Trophoblast cell (in vitro differentiated cells and primary cell): ENCODE measurements around the gene KIF2C.

Experiments used
- DNase-seq, 2 donors: peaks; one replicate each; pipeline ENCODE4 v3.0.0-alpha.2; 2016
- H2AFZ ChIP-seq: 2 replicates; pipeline ENCODE4 v1.6.1; 2013; ENCODE audit warnings: low read length, moderate library complexity, mild to moderate bottlenecking; ENCODE audit not compliant: insufficient read depth, poor library complexity
- H2AK5ac ChIP-seq: 2 replicates; pipeline ENCODE4 v1.6.1; 2013; ENCODE audit warnings: mild to moderate bottlenecking, low read length
- H2BK120ac ChIP-seq: 2 replicates; pipeline ENCODE4 v1.6.1; 2013; ENCODE audit warnings: low read length, mild to moderate bottlenecking, moderate library complexity; ENCODE audit not compliant: insufficient read depth, poor library complexity
- H2BK12ac ChIP-seq: 2 replicates; pipeline ENCODE4 v1.6.1; 2013; ENCODE audit warnings: mild to moderate bottlenecking, low read length, moderate library complexity
- H2BK5ac ChIP-seq: 2 replicates; pipeline ENCODE4 v1.6.1; 2013; ENCODE audit warnings: low read length, low read depth, moderate library complexity, mild to moderate bottlenecking; ENCODE audit not compliant: poor library complexity
- H3K14ac ChIP-seq: 2 replicates; pipeline ENCODE4 v1.6.1; 2013; ENCODE audit warnings: mild to moderate bottlenecking, low read length
- H3K18ac ChIP-seq: 2 replicates; pipeline ENCODE4 v1.6.1; 2013; ENCODE audit warnings: mild to moderate bottlenecking, low read length
- H3K23ac ChIP-seq: 2 replicates; pipeline ENCODE4 v1.6.1; 2013; ENCODE audit warnings: low read length
- H3K27ac ChIP-seq: 2 replicates; pipeline ENCODE4 v1.5.1; 2013; ENCODE audit warnings: low read depth, mild to moderate bottlenecking, inconsistent platforms, low read length, moderate library complexity
- H3K27me3 ChIP-seq: 2 replicates; pipeline ENCODE4 v1.6.1; 2013; ENCODE audit warnings: inconsistent platforms, mild to moderate bottlenecking, low read length, moderate library complexity; ENCODE audit not compliant: insufficient read depth
- H3K36me3 ChIP-seq, 2 experiments: 1 replicate in 1 of 2; 2 replicates in 1 of 2; pipeline ENCODE4 v1.6.1; 2013; ENCODE audit warnings: low read length in 2 of 2, mild to moderate bottlenecking in 2 of 2, moderate library complexity in 1 of 2; ENCODE audit not compliant: insufficient read depth in 2 of 2, control insufficient read depth in 1 of 2
- H3K4ac ChIP-seq: 2 replicates; pipeline ENCODE4 v1.6.1; 2013; ENCODE audit warnings: low read depth, mild to moderate bottlenecking, low read length, moderate library complexity
- H3K4me1 ChIP-seq, 2 experiments: 1 replicate in 1 of 2; 2 replicates in 1 of 2; pipeline ENCODE4 v1.6.1; 2013; ENCODE audit warnings: low read length in 2 of 2, mild to moderate bottlenecking in 2 of 2, moderate library complexity in 1 of 2; ENCODE audit not compliant: insufficient read depth in 2 of 2, control insufficient read depth in 1 of 2
- H3K4me2 ChIP-seq: 2 replicates; pipeline ENCODE4 v1.6.1; 2013; ENCODE audit warnings: inconsistent platforms, mild to moderate bottlenecking, low read length, moderate library complexity
- H3K4me3 ChIP-seq: 2 replicates; pipeline ENCODE4 v1.5.1; 2013; ENCODE audit warnings: mild to moderate bottlenecking, low read depth, low read length, inconsistent platforms
- H3K79me1 ChIP-seq: one replicate; pipeline ENCODE4 v1.6.1; 2013; ENCODE audit warnings: low read length
- H3K79me2 ChIP-seq: 2 replicates; pipeline ENCODE4 v1.6.1; 2013; ENCODE audit warnings: low read length, mild to moderate bottlenecking; ENCODE audit not compliant: control insufficient read depth, insufficient read depth, poor library complexity
- H3K9ac ChIP-seq: 2 replicates; pipeline ENCODE4 v1.6.1; 2013; ENCODE audit warnings: mild to moderate bottlenecking, low read length
- H3K9me3 ChIP-seq: 2 replicates; pipeline ENCODE4 v1.6.1; 2013; ENCODE audit warnings: low read depth, mild to moderate bottlenecking, control low read depth, inconsistent platforms, low read length; ENCODE audit not compliant: insufficient read depth
- H4K12ac ChIP-seq: 2 replicates; pipeline ENCODE4 v1.6.1; 2013; ENCODE audit warnings: low read depth, mild to moderate bottlenecking, low read length, moderate library complexity
- H4K8ac ChIP-seq: 2 replicates; pipeline ENCODE4 v1.6.1; 2013; ENCODE audit warnings: low read depth, mild to moderate bottlenecking, low read length, moderate library complexity
- H4K91ac ChIP-seq: one replicate; pipeline ENCODE4 v1.6.1; 2013; ENCODE audit warnings: low read depth, mild to moderate bottlenecking, low read length, moderate library complexity
- WGBS: extraction: QIAGEN DNeasy Blood & Tissue Kit; methylation state at CpG from one replicate; pipeline ENCODE4 v1.1.7; 2013; ENCODE audit warnings: missing lambda C conversion rate; ENCODE audit not compliant: insufficient read length, insufficient coverage; ENCODE audit errors: extremely low coverage; 5-methylcytosine and 5-hydroxymethylcytosine counted together

The KIF2C gene

DNA sequence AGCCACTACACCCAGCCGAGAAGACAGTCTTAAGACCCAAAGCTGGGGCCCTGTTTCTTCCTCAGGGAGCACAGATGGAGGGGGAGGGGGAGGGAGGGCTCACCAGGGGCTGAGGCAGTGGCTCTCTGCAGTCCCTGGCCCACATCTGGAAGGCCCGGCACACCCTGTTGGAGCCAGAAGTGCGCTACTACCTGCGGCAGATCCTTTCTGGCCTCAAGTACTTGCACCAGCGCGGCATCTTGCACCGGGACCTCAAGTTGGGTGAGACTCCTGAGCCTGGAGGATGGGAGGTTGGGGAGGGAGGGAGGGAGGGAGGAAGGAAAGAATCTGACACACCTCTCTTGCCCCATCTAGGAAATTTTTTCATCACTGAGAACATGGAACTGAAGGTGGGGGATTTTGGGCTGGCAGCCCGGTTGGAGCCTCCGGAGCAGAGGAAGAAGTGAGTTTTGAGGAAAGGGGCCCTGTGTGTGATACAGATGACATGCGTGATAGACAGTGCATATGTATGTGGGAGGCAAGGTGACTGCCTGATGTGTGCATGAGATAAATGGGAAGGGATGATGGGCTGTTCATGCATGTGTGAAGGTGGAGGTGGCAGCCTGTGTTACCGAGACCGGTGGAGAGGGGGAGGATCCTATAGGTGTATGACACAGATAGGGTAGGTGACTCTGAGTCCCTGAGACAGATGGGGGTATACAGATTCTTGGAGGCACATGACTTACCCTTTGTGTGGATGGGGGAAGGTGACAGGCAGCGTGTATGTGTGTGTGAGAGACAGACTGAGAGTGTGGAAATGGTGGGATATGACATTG, 62.1 kb downstream of the KIF2C start:
- H3K4me2 ChIP-seq = peak overlapping the region; percentile 51
- peak overlapping the region; percentile 67 for H2AK5ac ChIP-seq
- H4K91ac ChIP-seq = peak overlapping the region; percentile 15
- peak in 1 of 2 donors; percentile 39 for DNase-seq
- no peak overlapping the region for H3K9ac ChIP-seq
- no peaks in the 10 kb centered on the region for H3K27me3 ChIP-seq
- peak overlapping the region; percentile 24 for H3K4ac ChIP-seq
- H2AFZ ChIP-seq = no peak overlapping the region
- H3K4me1 ChIP-seq = peaks cover 30% of the 10 kb centered on the region in 2 experiments
- H2BK12ac ChIP-seq = peak overlapping the region; percentile 25
- no CpG with 5 or more reads among the region's 13 CpGs for whole genome bisulfite sequencing
- H3K79me1 ChIP-seq = peaks cover 21% of the 10 kb centered on the region
- H3K36me3 ChIP-seq = peaks cover 44% of the 10 kb centered on the region in 2 experiments
- H3K79me2 ChIP-seq = peaks cover 17% of the 10 kb centered on the region
- H4K12ac ChIP-seq = no peak overlapping the region
- no peaks in the 10 kb centered on the region for H3K9me3 ChIP-seq
- peak overlapping the region; percentile 37 for H3K4me3 ChIP-seq
- no peak overlapping the region for H3K14ac ChIP-seq
- no peak overlapping the region for H4K8ac ChIP-seq
- H2BK5ac ChIP-seq = no peak overlapping the region
- no peak overlapping the region for H3K23ac ChIP-seq
- H3K18ac ChIP-seq = peak overlapping the region; percentile 63
- H2BK120ac ChIP-seq = no peak overlapping the region
- no peak overlapping the region for H3K27ac ChIP-seq

DNA sequence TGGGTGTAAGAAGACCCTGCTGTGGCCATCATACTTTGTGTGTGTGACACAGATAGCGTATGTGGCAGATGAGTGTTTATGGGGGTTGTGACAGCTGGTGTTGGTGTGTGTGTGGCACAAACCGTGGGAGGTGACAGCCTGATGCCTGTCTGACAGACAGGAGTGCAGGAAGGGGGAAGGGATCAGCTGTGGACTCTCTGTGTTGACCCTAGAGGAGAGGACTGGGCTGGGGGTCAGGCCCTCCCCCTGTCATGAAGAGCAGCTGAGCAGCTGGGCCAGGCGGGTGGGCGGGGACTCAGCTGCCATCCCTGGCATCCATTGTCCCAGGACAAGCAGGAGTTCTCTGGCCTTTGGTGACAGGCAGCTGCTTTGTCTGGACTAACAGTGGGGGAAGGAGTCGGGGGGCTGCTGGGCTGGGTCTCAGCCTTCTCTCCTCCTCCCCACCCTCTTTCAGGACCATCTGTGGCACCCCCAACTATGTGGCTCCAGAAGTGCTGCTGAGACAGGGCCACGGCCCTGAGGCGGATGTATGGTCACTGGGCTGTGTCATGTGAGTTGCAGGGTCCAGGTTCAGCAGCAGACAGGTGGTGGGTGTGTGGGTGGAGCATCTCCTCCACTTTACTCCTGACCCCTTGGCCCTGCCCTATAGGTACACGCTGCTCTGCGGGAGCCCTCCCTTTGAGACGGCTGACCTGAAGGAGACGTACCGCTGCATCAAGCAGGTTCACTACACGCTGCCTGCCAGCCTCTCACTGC, 62.8 kb downstream of the KIF2C start:
- no peak overlapping the region for H3K23ac ChIP-seq
- no peak overlapping the region for H4K12ac ChIP-seq
- H3K27ac ChIP-seq = no peak overlapping the region
- peaks cover 35% of the 10 kb centered on the region in 2 experiments for H3K4me1 ChIP-seq
- H2AK5ac ChIP-seq = peak overlapping the region; percentile 67
- H2BK120ac ChIP-seq = no peak overlapping the region
- no peak overlapping the region for H2BK5ac ChIP-seq
- H3K79me1 ChIP-seq = peaks cover 27% of the 10 kb centered on the region
- peak overlapping the region; percentile 24 for H3K4ac ChIP-seq
- H3K79me2 ChIP-seq = peaks cover 20% of the 10 kb centered on the region
- peak overlapping the region; percentile 26 for H3K4me3 ChIP-seq
- H4K8ac ChIP-seq = no peak overlapping the region
- peak overlapping the region; percentile 63 for H3K18ac ChIP-seq
- H4K91ac ChIP-seq = peak overlapping the region; percentile 15
- peak overlapping the region; percentile 25 for H2BK12ac ChIP-seq
- WGBS = no CpG with 5 or more reads among the region's 13 CpGs
- H2AFZ ChIP-seq = no peak overlapping the region
- no peaks in the 10 kb centered on the region for H3K9me3 ChIP-seq
- H3K36me3 ChIP-seq = peaks cover 44% of the 10 kb centered on the region in 2 experiments
- no peaks in the 10 kb centered on the region for H3K27me3 ChIP-seq
- peak overlapping the region; percentile 51 for H3K4me2 ChIP-seq
- peak overlapping the region; percentile 30 for H3K14ac ChIP-seq
- DNase-seq = peak in 1 of 2 donors; percentile 12
- H3K9ac ChIP-seq = peak overlapping the region; percentile 8

DNA sequence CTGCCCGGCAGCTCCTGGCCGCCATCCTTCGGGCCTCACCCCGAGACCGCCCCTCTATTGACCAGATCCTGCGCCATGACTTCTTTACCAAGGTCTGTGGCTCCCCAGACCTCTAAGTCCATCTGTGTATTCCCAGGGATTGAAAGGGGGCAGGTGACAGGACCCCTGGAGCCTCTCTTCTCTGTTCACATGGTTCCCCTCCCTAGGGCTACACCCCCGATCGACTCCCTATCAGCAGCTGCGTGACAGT, 63.4 kb downstream of the KIF2C start:
- Histone ChIP-seq H3K4ac (no peak overlapping the region), H4K12ac (no peak overlapping the region), H3K27ac (no peak overlapping the region), H3K14ac (no peak overlapping the region), H3K18ac (no peak overlapping the region), H3K27me3 (no peaks in the 10 kb centered on the region), H4K91ac (no peak overlapping the region), H3K4me3 (no peak overlapping the region), H3K79me1 (peaks cover 32% of the 10 kb centered on the region), H3K9me3 (no peaks in the 10 kb centered on the region), H3K4me2 (no peak overlapping the region), H3K36me3 (peaks cover 44% of the 10 kb centered on the region in 2 experiments), H2BK5ac (no peak overlapping the region), H3K23ac (no peak overlapping the region), H3K9ac (peak overlapping the region; percentile 8), H2BK12ac (no peak overlapping the region), H3K4me1 (peaks cover 39 to 40% of the 10 kb centered on the region in 2 experiments), H2AK5ac (no peak overlapping the region), H2AFZ (no peak overlapping the region), H3K79me2 (peaks cover 23% of the 10 kb centered on the region), H4K8ac (no peak overlapping the region), H2BK120ac (no peak overlapping the region)
- DNase-seq = no peak
- no CpG with 5 or more reads among the region's 9 CpGs for WGBS

DNA sequence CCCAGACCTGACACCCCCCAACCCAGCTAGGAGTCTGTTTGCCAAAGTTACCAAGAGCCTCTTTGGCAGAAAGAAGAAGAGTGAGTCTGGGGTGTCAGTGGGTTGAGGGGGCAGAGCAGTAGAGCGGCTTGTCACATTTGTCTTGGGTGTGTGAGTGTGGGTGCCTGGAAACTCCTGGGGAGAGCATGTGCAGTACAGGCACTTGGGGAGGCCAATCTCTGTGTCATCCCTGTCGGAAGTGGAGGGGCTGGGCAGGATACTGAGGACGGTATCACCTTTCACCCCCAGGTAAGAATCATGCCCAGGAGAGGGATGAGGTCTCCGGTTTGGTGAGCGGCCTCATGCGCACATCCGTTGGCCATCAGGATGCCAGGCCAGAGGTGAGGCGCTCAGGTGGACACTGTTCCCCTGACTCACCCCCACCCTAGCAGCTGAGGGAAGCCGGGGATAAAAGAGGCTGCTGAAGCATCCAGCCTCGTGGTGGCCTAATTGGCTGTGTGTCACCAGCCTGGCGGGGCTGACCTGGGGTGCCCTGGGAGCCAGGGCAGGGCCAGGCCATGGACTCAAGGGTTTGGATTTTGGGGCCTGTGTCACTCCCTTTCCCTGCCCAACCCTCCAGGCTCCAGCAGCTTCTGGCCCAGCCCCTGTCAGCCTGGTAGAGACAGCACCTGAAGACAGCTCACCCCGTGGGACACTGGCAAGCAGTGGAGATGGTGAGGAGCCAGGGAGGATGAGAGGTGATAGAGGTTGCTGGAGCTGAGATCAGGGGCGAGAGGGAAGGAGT, 63.9 kb downstream of the KIF2C start:
- H3K9ac ChIP-seq = no peak overlapping the region
- H3K79me2 ChIP-seq = peaks cover 27% of the 10 kb centered on the region
- no peak overlapping the region for H3K4me3 ChIP-seq
- no peaks in the 10 kb centered on the region for H3K9me3 ChIP-seq
- H2AFZ ChIP-seq = no peak overlapping the region
- no peak overlapping the region for H3K27ac ChIP-seq
- peak in 1 of 2 donors; percentile 33 for DNase-seq
- H3K14ac ChIP-seq = no peak overlapping the region
- peak overlapping the region; percentile 25 for H3K18ac ChIP-seq
- no peak overlapping the region for H3K4me2 ChIP-seq
- no CpG with 5 or more reads among the region's 13 CpGs for WGBS
- H3K79me1 ChIP-seq = peaks cover 37% of the 10 kb centered on the region
- no peak overlapping the region for H4K12ac ChIP-seq
- no peak overlapping the region for H2BK120ac ChIP-seq
- H3K23ac ChIP-seq = no peak overlapping the region
- peaks cover 44% of the 10 kb centered on the region in 2 experiments for H3K36me3 ChIP-seq
- H2AK5ac ChIP-seq = no peak overlapping the region
- no peak overlapping the region for H4K8ac ChIP-seq
- H3K4me1 ChIP-seq = peaks cover 44% of the 10 kb centered on the region in 2 experiments
- no peaks in the 10 kb centered on the region for H3K27me3 ChIP-seq
- H4K91ac ChIP-seq = no peak overlapping the region
- H2BK12ac ChIP-seq = peak overlapping the region; percentile 33
- H3K4ac ChIP-seq = no peak overlapping the region
- H2BK5ac ChIP-seq = no peak overlapping the region
